CD4-positive, alpha-beta T cell treated with Interleukin-21 for 1 hour (primary cell): ENCODE data around the gene TMEM134.

Experiments
- DNase-seq: peaks from one replicate; pipeline ENCODE4 v3.0.0-alpha.2; 2020

TMEM134 gene

GRCh38 chr11:67456068-67456705 is 12.9 kb downstream of the TMEM134 start:
- no peak for DNase-seq

- DNase-seq = no peak
Observed at GRCh38 chr11:67455054-67455453, 14.0 kb downstream of the TMEM134 start, which contains the start of gene CABP4. Gene CABP4, plus strand, starts transcription at chr11:67455354. Its CDS starts 70 bp downstream, at chr11:67455424.

GRCh38 chr11:67453816-67454732 is 15.0 kb downstream of the TMEM134 start:
- DNase-seq = no peak

- DNase-seq = no peak
Observed at GRCh38 chr11:67452141-67452952, 16.7 kb downstream of the TMEM134 start, which contains the start of gene GPR152. Gene GPR152, minus strand, starts transcription at chr11:67452729. Its CDS starts 5 bp downstream, at chr11:67452724.

GRCh38 chr11:67451658-67451976 is 17.4 kb downstream of the TMEM134 start:
- DNase-seq = no peak

DNA sequence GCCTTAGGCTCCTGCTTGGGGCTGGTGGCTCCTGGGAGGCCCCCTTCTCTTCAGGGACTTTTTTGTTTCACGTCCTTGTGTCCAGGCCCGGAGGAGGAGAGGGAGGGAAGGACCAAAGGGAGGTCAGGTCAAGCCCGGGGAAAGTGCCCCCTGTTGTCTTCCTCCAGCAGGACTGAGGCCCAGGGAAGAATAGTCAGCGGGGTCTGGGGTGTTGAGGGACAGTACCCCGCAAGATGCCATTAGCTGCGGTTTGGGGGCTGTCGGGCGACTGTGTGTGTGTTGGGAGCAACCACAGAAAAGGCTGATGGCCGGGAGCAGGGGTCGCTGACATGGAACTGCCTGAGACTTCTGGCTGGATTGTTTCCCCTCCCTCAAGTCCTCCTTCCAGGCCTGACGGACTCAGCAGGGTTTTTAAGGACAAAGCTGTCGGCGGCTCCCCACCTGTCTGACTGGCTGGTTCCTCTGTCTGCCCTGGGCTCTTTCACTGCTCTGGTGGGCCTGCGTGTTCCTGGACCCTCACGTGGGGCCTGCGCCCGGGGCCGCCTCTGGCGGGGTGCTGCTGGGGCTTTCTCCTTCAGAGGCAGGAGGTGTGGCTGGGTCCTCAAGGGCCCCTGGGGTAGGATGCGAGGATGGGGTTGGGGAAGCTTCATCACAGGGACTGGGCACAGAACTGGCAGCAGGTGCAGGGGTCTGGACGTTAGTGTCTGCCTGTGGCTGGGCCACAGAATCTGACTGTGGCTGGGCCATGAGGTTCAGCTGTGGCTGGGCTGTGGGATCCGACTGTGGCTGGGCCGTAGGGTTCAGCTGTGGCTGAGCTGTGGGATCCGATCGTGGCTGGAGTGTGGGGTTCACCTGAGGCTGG is 18.0 kb downstream of the TMEM134 start:
- no peak for DNase-seq

- DNase-seq = no peak
Observed at GRCh38 chr11:67449116-67449844, 19.8 kb downstream of the TMEM134 start.

- DNase-seq = no peak
Observed at GRCh38 chr11:67448220-67448609, 20.8 kb downstream of the TMEM134 start.

DNA sequence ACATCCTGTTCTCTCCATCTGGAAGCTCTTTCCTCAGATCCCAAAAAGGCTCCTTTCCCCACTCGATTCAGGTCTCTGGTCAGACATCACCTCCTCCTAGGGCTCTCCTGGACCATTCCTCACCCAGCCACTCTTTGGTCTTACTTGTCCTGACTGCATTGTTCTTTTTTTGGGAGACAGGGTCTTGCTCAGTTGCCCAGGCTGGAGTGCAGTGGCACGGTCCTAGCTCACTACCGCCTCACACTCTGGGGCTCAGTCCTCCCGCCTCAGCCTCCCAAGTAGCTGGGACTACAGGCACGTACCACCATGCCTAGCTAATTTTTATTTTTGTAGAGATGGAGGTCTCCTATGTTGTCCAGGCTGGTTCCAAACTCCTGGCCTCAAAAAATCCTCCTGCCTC is 23.5 kb downstream of the TMEM134 start:
- DNase-seq = no peak

GRCh38 chr11:67442504-67443404 is 26.3 kb downstream of the TMEM134 start:
- no peak for DNase-seq

DNA sequence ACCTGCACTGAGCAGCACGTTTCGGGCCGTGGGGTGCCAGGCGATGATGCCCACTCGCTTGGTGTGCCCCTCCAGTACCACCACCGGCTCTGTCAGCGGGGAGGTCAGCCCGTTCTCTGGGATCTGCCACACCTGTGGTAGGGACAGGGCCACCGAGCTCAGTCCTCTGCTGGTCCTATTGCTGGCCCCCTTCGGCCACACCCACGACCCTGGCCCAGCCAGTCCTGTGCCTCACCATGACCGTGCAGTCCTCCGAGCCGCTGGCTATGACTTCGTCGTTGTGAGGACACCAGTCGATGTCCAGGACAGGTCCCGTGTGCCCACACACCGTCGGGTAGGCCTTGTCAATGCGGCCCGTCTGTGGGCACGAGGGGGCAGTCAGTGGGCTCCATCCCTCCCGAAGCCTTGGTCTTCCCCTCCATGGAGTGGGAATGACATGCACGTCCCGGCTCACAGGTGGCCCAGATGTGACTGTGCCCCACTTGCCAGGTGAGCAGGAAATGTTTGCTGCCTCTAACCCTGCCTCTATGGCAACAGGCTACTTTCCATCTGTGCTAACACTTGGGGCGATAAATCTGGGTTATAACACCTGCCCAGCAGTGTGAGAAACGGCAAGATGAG is 27.2 kb downstream of the TMEM134 start:
- DNase-seq = peak; percentile 47

DNA sequence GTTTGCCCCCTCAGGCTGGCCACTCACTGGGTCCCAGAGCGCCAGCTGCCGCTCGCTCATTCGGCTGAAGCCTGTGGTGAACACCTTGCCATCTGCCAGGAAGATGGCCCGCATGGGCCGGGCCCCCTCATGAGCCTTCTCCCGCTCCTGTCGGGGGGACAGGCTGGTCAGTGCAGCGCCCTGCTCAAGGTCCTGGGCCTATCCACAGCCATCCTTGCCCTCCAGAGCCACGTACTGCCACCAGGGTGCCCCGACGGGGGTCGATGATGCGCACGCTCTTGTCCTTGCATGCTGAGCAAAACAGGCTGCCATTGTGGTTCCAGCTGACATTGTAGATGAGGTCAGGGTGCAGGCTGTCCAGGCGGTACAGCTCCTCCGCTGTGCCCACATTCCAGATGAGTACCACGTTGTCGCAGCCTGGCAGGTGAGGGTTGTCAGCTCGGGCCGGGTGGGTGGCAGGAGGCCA is 27.9 kb downstream of the TMEM134 start:
- no peak for DNase-seq

DNA sequence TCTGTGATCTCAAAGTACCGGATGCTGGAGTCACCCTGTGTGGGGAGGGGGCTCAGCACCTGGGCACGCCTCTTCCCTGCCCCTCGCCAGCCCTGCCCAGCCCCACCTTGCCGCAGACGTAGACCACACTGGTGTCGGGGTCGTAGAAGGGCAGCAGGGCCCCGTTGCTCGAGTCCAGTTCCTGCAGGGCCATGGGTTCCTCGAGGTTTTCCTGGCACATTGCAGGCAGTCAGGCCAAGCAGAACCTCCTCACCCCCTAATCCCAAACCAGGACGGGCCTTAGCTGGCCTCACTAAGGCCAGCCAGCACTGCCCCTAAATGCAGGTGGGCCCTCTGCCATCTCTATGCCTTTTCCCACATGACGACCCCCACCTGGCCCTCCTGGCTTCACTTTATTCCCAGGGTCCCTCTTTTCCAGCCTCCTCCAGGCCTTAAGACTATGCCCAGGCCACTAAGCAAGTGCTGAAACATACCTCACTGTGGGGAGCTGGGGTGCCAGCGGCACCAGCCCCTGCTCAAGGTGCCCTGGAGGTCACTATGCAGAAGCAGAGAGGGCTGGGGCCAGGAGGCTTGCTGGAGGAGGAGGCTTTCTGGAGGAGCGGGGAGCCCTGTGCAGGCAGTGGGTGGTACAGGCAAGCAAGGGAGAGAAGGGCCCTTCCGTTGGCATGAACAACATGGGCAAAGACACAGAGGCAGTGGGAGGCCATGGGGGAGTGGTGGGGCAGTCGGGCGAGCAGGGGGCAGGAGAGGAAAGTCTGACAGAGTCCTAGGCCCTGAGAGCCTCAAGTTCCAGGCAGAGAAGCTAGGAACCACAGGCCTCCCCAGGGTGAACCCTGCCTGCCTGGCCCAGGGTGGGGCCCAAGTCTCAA is 28.6 kb downstream of the TMEM134 start:
- DNase-seq = no peak

DNA sequence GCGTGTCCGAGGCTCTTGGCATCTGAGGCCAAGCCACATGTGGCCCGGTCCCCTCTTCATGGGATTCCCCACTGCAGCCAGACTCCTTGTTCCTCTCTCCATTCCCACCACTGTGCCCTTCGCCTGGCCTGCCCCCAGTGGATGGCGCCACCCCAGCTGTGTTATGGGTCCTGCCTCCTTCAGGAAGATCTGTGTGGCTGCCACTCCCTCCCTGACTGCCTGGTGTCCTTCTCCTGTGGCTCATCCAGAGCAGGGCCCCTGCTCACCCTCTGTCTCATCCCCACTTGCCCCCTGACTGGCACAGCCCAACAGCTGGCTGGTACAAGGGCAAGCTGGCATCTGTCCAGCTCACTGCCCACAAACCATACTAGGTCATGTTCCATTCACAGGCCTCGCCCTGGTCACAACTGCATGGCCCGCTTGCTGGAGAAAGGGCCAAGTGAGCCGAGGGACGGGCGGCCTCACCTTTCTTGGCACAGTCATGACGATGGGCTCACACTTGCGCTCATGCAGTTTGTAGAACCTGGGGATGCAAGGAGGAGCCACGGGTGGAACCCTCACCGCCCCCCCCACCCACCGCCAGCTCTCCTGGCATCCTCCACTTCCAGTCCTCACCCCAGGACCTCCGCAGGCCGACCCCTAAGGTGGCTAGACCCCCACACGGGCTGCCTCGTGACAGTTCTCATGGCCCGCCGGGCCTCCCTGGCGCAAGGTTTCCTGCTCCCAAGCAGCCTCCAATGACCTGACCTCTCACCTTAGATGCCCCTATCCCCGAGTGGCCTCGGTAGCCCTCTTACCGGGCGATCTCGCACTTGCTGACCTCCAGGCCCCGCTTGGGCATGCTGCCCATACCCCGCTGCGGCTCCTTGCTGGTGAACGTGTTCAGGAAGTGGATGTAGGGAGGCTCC is 29.5 kb downstream of the TMEM134 start:
- no peak for DNase-seq

DNA sequence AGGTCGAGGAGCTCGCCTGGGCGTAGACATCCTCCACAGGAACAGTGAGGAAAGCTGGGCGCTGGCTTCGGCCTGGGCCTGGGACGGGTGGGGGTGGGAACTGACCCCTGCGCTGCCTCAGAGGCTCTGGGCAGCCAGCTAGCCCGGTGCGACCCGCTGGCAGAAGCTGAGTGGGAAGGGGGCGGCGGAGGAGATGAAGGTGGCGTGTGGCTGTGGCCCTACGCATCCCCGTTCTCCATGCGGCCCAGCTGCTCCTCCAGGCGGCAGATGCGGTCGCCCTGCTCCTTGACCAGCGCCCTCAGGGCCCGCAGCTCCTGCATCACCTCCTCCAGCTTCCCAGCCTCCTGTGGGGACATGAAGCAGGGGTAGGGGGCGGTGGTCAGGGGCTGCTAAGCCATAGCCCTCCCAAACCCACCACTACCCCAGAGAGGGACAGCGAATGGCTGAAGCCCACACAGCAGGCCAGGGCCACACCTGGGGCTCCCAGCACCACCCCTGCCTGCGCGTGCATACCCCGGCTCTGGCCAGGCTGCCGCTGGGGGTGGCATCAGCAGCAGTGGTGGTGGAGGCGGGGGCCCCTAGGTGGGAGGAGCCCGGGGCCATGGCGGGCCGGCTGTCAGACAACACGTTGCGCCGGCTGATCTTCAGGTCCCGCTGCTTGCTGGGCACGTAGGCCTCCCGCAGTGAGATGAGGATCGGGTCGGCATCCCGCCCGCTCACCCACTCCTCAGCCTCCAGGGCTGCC is 30.7 kb downstream of the TMEM134 start:
- DNase-seq = peak; percentile 77

DNA sequence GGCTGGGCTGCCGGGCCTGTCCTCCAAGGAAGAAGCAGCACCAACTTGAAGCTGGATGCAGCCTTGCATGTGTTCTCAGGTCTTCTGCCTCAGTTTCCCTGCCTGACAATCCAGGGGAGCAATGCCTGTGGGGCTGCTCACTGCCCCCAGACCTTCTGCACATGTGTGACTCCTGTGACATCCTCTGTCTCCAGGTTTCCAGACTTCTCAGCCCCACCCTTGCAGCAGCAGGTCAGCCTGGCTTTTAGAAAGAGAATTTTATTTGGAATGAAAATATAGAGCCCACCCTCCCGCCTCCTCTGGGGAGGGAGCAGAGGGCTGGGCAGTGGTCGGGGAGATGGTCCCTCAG is 31.3 kb downstream of the TMEM134 start:
- DNase-seq = no peak
